ENCODE data around the gene CACNA1A. TPM values are rescaled to one million over a fixed set of nuclear protein-coding genes. Genes with fewer than 3 reads are reported as not detected.

Gene CACNA1A
- total RNA-seq, 1 experiment from 2014 or later = 0.85 TPM

GRCh38 chr19:13277104-13277809, 229.0 kb downstream of the CACNA1A start:
- intact Hi-C loops (cut with micrococcal nuclease; ENCODE audit: unreplicated experiment) = loop anchor here (1.0 to 2.0 kb wide), 2 partner anchors 154 to 312 kb away; no protein-coding TSS in a partner anchor
- no peaks in the 10 kb centered on the region for H3K9me3 Mint-ChIP-seq (ENCODE audit: low read depth, unreplicated experiment)
- no peak overlapping the region for H3K27ac Mint-ChIP-seq (ENCODE audit: unreplicated experiment)
- H3K36me3 Mint-ChIP-seq (ENCODE audit: insufficient read depth, unreplicated experiment) = no peaks in the 10 kb centered on the region
- H3K4me1 Mint-ChIP-seq (ENCODE audit: low read depth, unreplicated experiment) = no peaks in the 10 kb centered on the region
- H3K4me3 Mint-ChIP-seq (ENCODE audit: low read depth, unreplicated experiment) = no peak overlapping the region
- peak; percentile 21 for TF ChIP-seq CTCF (IDR thresholded peaks at IDR 0.05; ENCODE audit: unreplicated experiment)
- H3K27me3 Mint-ChIP-seq (ENCODE audit: unreplicated experiment) = no peaks in the 10 kb centered on the region
- no TSS peak for BruUV-seq (replicated peaks)
- peak; percentile 56 for DNase-seq
- CTCF ChIA-PET = interaction anchor here (0.5 to 0.7 kb wide), 5 partner anchors 69 to 1137 kb away, joined by 3 to 4 read pairs (median 4); no protein-coding TSS in a partner anchor

GRCh38 chr19:13275016-13275722, 231.1 kb downstream of the CACNA1A start:
- H3K4me1 Mint-ChIP-seq (ENCODE audit: low read depth, unreplicated experiment) = no peaks in the 10 kb centered on the region
- H3K36me3 Mint-ChIP-seq (ENCODE audit: insufficient read depth, unreplicated experiment) = no peaks in the 10 kb centered on the region
- TF ChIP-seq CTCF (IDR thresholded peaks at IDR 0.05; ENCODE audit: unreplicated experiment) = no peak
- H3K4me3 Mint-ChIP-seq (ENCODE audit: low read depth, unreplicated experiment) = no peak overlapping the region
- intact Hi-C loops (cut with micrococcal nuclease; ENCODE audit: unreplicated experiment) = no loop called here
- CTCF ChIA-PET = no interaction called here
- no peak for DNase-seq
- no peaks in the 10 kb centered on the region for H3K9me3 Mint-ChIP-seq (ENCODE audit: low read depth, unreplicated experiment)
- no TSS peak for BruUV-seq (replicated peaks)
- H3K27me3 Mint-ChIP-seq (ENCODE audit: unreplicated experiment) = no peaks in the 10 kb centered on the region
- H3K27ac Mint-ChIP-seq (ENCODE audit: unreplicated experiment) = no peak overlapping the region

GRCh38 chr19:13270514-13271105, 235.7 kb downstream of the CACNA1A start:
- no peak for DNase-seq
- Mint-ChIP-seq H3K27me3 (ENCODE audit: unreplicated experiment) (no peaks in the 10 kb centered on the region), H3K9me3 (ENCODE audit: low read depth, unreplicated experiment) (no peaks in the 10 kb centered on the region), H3K4me3 (ENCODE audit: low read depth, unreplicated experiment) (no peak overlapping the region), H3K4me1 (ENCODE audit: low read depth, unreplicated experiment) (no peaks in the 10 kb centered on the region), H3K27ac (ENCODE audit: unreplicated experiment) (no peak overlapping the region), H3K36me3 (ENCODE audit: insufficient read depth, unreplicated experiment) (no peaks in the 10 kb centered on the region)
- BruUV-seq (replicated peaks) = no TSS peak
- intact Hi-C loops (cut with micrococcal nuclease; ENCODE audit: unreplicated experiment) = no loop called here
- TF ChIP-seq CTCF (IDR thresholded peaks at IDR 0.05; ENCODE audit: unreplicated experiment) = no peak
- CTCF ChIA-PET = interaction anchor here (0.6 kb wide), 1 partner anchor 48 kb away, joined by 3 read pairs; no protein-coding TSS in a partner anchor

- no peaks in the 10 kb centered on the region for H3K9me3 Mint-ChIP-seq (ENCODE audit: low read depth, unreplicated experiment)
- peaks cover 3% of the 10 kb centered on the region for H3K4me1 Mint-ChIP-seq (ENCODE audit: low read depth, unreplicated experiment)
- CTCF ChIA-PET = no interaction called here
- no TSS peak for BruUV-seq (replicated peaks)
- peaks cover 7% of the 10 kb centered on the region for H3K27me3 Mint-ChIP-seq (ENCODE audit: unreplicated experiment)
- no peak for TF ChIP-seq CTCF (IDR thresholded peaks at IDR 0.05; ENCODE audit: unreplicated experiment)
- intact Hi-C loops (cut with micrococcal nuclease; ENCODE audit: unreplicated experiment) = loop anchor here (10.0 kb wide), 1 partner anchor 295 kb away; no protein-coding TSS in a partner anchor
- no peak overlapping the region for H3K27ac Mint-ChIP-seq (ENCODE audit: unreplicated experiment)
- H3K36me3 Mint-ChIP-seq (ENCODE audit: insufficient read depth, unreplicated experiment) = no peaks in the 10 kb centered on the region
- no peak for DNase-seq
- H3K4me3 Mint-ChIP-seq (ENCODE audit: low read depth, unreplicated experiment) = no peak overlapping the region
These were observed 236.9 kb downstream of the CACNA1A start for GRCh38 chr19:13269348-13269747.
